ENCODE data around the gene CATSPER1.

The CATSPER1 gene

DNA sequence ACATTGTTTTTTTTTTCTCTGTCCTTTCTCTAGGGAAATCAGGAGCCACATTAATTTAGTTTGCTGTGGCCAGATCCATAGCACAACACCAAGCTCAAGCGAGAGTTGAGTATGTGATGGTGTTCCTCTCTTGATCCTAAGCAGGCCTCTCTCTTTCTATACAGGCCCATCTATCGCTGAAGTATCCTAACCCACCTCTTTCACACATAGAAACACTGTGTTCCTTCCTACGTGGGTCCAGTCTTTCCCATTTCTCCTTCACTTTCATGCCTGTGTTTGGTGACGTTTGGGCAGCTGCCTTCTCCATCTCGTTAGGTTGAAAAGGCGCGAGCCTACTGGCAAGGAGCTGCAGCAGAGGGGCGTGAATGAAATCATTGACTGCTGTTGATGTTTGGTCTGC is 46.2 kb upstream of the CATSPER1 start:
- Histone ChIP-seq H3K4me3 (replicated peaks; ENCODE audit: insufficient read depth, low read length) (no peak overlapping the region), H3K27ac (replicated peaks) (no peak overlapping the region), H3K27me3 (ENCODE audit: insufficient read depth, poor library complexity, severe bottlenecking) (no peaks in the 10 kb centered on the region)
- TF ChIP-seq, protein P1, sequence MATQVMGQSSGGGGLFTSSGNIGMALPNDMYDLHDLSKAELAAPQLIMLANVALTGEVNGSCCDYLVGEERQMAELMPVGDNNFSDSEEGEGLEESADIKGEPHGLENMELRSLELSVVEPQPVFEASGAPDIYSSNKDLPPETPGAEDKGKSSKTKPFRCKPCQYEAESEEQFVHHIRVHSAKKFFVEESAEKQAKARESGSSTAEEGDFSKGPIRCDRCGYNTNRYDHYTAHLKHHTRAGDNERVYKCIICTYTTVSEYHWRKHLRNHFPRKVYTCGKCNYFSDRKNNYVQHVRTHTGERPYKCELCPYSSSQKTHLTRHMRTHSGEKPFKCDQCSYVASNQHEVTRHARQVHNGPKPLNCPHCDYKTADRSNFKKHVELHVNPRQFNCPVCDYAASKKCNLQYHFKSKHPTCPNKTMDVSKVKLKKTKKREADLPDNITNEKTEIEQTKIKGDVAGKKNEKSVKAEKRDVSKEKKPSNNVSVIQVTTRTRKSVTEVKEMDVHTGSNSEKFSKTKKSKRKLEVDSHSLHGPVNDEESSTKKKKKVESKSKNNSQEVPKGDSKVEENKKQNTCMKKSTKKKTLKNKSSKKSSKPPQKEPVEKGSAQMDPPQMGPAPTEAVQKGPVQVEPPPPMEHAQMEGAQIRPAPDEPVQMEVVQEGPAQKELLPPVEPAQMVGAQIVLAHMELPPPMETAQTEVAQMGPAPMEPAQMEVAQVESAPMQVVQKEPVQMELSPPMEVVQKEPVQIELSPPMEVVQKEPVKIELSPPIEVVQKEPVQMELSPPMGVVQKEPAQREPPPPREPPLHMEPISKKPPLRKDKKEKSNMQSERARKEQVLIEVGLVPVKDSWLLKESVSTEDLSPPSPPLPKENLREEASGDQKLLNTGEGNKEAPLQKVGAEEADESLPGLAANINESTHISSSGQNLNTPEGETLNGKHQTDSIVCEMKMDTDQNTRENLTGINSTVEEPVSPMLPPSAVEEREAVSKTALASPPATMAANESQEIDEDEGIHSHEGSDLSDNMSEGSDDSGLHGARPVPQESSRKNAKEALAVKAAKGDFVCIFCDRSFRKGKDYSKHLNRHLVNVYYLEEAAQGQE (IDR thresholded peaks at IDR 0.05; ENCODE audit: insufficient replicate concordance, low read depth) = no peak
- TF ChIP-seq GABPA (IDR thresholded peaks at IDR 0.05; ENCODE audit: low read depth) (no peak), POLR2AphosphoS5 (IDR thresholded peaks at IDR 0.05; ENCODE audit: low read depth) (no peak), SPI1 (IDR thresholded peaks at IDR 0.05; ENCODE audit: borderline replicate concordance, low read depth) (no peak)
- TF ChIP-seq, protein P2, sequence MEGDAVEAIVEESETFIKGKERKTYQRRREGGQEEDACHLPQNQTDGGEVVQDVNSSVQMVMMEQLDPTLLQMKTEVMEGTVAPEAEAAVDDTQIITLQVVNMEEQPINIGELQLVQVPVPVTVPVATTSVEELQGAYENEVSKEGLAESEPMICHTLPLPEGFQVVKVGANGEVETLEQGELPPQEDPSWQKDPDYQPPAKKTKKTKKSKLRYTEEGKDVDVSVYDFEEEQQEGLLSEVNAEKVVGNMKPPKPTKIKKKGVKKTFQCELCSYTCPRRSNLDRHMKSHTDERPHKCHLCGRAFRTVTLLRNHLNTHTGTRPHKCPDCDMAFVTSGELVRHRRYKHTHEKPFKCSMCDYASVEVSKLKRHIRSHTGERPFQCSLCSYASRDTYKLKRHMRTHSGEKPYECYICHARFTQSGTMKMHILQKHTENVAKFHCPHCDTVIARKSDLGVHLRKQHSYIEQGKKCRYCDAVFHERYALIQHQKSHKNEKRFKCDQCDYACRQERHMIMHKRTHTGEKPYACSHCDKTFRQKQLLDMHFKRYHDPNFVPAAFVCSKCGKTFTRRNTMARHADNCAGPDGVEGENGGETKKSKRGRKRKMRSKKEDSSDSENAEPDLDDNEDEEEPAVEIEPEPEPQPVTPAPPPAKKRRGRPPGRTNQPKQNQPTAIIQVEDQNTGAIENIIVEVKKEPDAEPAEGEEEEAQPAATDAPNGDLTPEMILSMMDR (IDR thresholded peaks at IDR 0.05; ENCODE audit: insufficient read depth, low read length) = no peak
- no peak for DNase-seq (ENCODE audit: low read depth in 1 of 2, low spot score in 1 of 2)

DNA sequence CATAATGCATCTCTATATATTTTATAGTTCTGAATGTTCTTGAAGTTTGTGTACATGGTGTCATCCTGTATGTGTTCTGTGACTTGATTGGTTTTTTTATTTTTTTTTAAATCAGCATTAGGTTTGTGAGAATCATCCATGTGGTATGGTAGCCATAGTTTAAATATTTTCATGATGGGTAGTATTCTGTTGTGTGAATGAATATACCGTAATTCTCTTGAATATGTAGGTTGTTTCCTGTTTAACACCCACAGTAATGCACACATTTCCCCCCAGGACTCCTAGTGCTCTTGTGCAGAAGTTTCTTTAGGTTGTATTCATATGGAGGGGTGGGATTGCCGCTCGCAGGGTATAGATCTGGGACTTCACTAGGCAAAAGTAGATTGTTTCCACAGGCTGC is 45.8 kb upstream of the CATSPER1 start:
- H3K4me3 ChIP-seq (replicated peaks; ENCODE audit: insufficient read depth, low read length) = no peak overlapping the region
- H3K27ac ChIP-seq (replicated peaks) = no peak overlapping the region
- H3K27me3 ChIP-seq (ENCODE audit: insufficient read depth, poor library complexity, severe bottlenecking) = no peaks in the 10 kb centered on the region
- no peak for TF ChIP-seq GABPA (IDR thresholded peaks at IDR 0.05; ENCODE audit: low read depth)
- TF ChIP-seq, protein P2 (IDR thresholded peaks at IDR 0.05; ENCODE audit: insufficient read depth, low read length) = no peak
- TF ChIP-seq POLR2AphosphoS5 (IDR thresholded peaks at IDR 0.05; ENCODE audit: low read depth) = no peak
- no peak for TF ChIP-seq SPI1 (IDR thresholded peaks at IDR 0.05; ENCODE audit: borderline replicate concordance, low read depth)
- TF ChIP-seq, protein P1 (IDR thresholded peaks at IDR 0.05; ENCODE audit: insufficient replicate concordance, low read depth) = no peak
- no peak for DNase-seq (ENCODE audit: low read depth in 1 of 2, low spot score in 1 of 2)

DNA sequence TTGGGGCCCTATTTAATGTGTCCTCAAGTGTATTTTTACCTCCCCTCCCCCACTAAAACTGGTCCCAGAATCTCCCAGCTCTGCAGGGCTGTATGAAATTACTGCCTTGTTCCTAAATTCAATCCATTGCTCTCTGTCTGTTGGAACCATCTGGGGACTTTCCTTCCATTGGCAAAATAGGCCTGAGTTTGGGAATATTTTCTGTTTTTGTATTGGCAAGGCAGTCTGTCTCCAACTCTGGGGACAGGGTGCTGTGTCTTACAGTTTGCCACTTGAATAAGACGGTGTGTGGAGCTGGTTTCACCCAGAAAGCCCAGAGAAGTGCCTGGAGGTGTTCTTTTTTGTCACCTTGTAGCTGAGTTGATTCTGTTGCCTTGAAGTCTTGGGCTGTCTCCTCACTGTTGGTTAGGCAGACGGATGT is 45.1 kb upstream of the CATSPER1 start:
- H3K27ac ChIP-seq (replicated peaks) = no peak overlapping the region
- DNase-seq (ENCODE audit: low read depth in 1 of 2, low spot score in 1 of 2) = no peak

More for the DNA sequence above, 45.1 kb upstream of the CATSPER1 start:
- no peaks in the 10 kb centered on the region for H3K27me3 ChIP-seq (ENCODE audit: insufficient read depth, poor library complexity, severe bottlenecking)
- no peak overlapping the region for H3K4me3 ChIP-seq (replicated peaks; ENCODE audit: insufficient read depth, low read length)
- TF ChIP-seq GABPA (IDR thresholded peaks at IDR 0.05; ENCODE audit: low read depth) (no peak), SPI1 (IDR thresholded peaks at IDR 0.05; ENCODE audit: borderline replicate concordance, low read depth) (no peak)
- TF ChIP-seq, protein P1 (IDR thresholded peaks at IDR 0.05; ENCODE audit: insufficient replicate concordance, low read depth) = no peak
